ENCODE measurements around the gene CCNY. TPM values are rescaled to one million over a fixed set of nuclear protein-coding genes. Genes with fewer than 3 reads are reported as not detected.

The CCNY gene
- total RNA-seq, 3 donors from 2014 or later, result 28.7 to 41.0 (median 36.1) TPM

GRCh38 chr10:35470248-35470924 is 134.1 kb downstream of the CCNY start:
- no peak for TF ChIP-seq CTCF (IDR thresholded peaks at IDR 0.05)
- TF ChIP-seq POLR2AphosphoS5 (IDR thresholded peaks at IDR 0.05), result no peak
- TF ChIP-seq POLR2A (IDR thresholded peaks at IDR 0.05), result no peak
- Histone ChIP-seq H3K27me3 (no peaks in the 10 kb centered on the region), H3K27ac (no peak overlapping the region), H3K4me3 (no peak overlapping the region), H3K4me1 (peaks cover 0 to 7% of the 10 kb centered on the region in 2 donors), H3K36me3 (no peaks in the 10 kb centered on the region), H3K9me3 (no peaks in the 10 kb centered on the region)
- intact Hi-C loops (cut with DNase I; ENCODE audit: low total_unique reads), result no loop called here
- no peak for DNase-seq (ENCODE audit: low spot score in 2 of 2)

- TF ChIP-seq POLR2AphosphoS5 (IDR thresholded peaks at IDR 0.05) (no peak), CTCF (IDR thresholded peaks at IDR 0.05) (no peak), POLR2A (IDR thresholded peaks at IDR 0.05) (no peak)
- no peak for DNase-seq (ENCODE audit: low spot score in 2 of 2)
- Histone ChIP-seq H3K27ac (no peak overlapping the region), H3K27me3 (no peaks in the 10 kb centered on the region), H3K4me1 (peaks cover 0 to 7% of the 10 kb centered on the region in 2 donors), H3K36me3 (no peaks in the 10 kb centered on the region), H3K9me3 (no peaks in the 10 kb centered on the region), H3K4me3 (no peak overlapping the region)
- intact Hi-C loops (cut with DNase I; ENCODE audit: low total_unique reads), result no loop called here
These were observed 134.6 kb downstream of the CCNY start for GRCh38 chr10:35470925-35471315.

GRCh38 chr10:35471435-35471834 is 135.1 kb downstream of the CCNY start:
- H3K27me3 ChIP-seq, result no peaks in the 10 kb centered on the region
- DNase-seq (ENCODE audit: low spot score in 2 of 2), result no peak
- H3K9me3 ChIP-seq, result no peaks in the 10 kb centered on the region
- H3K4me1 ChIP-seq, result peaks cover 0 to 7% of the 10 kb centered on the region in 2 donors
- TF ChIP-seq CTCF (IDR thresholded peaks at IDR 0.05), result no peak
- TF ChIP-seq POLR2AphosphoS5 (IDR thresholded peaks at IDR 0.05), result no peak
- no peak for TF ChIP-seq POLR2A (IDR thresholded peaks at IDR 0.05)
- no peaks in the 10 kb centered on the region for H3K36me3 ChIP-seq
- intact Hi-C loops (cut with DNase I; ENCODE audit: low total_unique reads), result no loop called here
- no peak overlapping the region for H3K27ac ChIP-seq
- no peak overlapping the region for H3K4me3 ChIP-seq

- TF ChIP-seq POLR2AphosphoS5 (IDR thresholded peaks at IDR 0.05) (no peak), CTCF (IDR thresholded peaks at IDR 0.05) (no peak), POLR2A (IDR thresholded peaks at IDR 0.05) (no peak)
- Histone ChIP-seq H3K36me3 (no peaks in the 10 kb centered on the region), H3K27ac (no peak overlapping the region), H3K9me3 (no peaks in the 10 kb centered on the region), H3K4me1 (no peaks in the 10 kb centered on the region), H3K27me3 (no peaks in the 10 kb centered on the region), H3K4me3 (no peak overlapping the region)
- DNase-seq (ENCODE audit: low spot score in 2 of 2), result no peak
- intact Hi-C loops (cut with DNase I; ENCODE audit: low total_unique reads), result no loop called here
These were observed 143.8 kb downstream of the CCNY start for GRCh38 chr10:35480142-35480541.

- H3K4me3 ChIP-seq, result no peak overlapping the region
- DNase-seq (ENCODE audit: low spot score in 2 of 2), result no peak
These were observed 145.1 kb downstream of the CCNY start for GRCh38 chr10:35481413-35481812.

More at GRCh38 chr10:35481413-35481812, 145.1 kb downstream of the CCNY start:
- intact Hi-C loops (cut with DNase I; ENCODE audit: low total_unique reads), result no loop called here
- no peaks in the 10 kb centered on the region for H3K36me3 ChIP-seq
- H3K27ac ChIP-seq, result no peak overlapping the region
- no peaks in the 10 kb centered on the region for H3K4me1 ChIP-seq
- no peaks in the 10 kb centered on the region for H3K27me3 ChIP-seq
- no peaks in the 10 kb centered on the region for H3K9me3 ChIP-seq
- TF ChIP-seq CTCF (IDR thresholded peaks at IDR 0.05) (no peak), POLR2A (IDR thresholded peaks at IDR 0.05) (no peak), POLR2AphosphoS5 (IDR thresholded peaks at IDR 0.05) (no peak)
